ENCODE data around the gene PRKRIP1.

DNA sequence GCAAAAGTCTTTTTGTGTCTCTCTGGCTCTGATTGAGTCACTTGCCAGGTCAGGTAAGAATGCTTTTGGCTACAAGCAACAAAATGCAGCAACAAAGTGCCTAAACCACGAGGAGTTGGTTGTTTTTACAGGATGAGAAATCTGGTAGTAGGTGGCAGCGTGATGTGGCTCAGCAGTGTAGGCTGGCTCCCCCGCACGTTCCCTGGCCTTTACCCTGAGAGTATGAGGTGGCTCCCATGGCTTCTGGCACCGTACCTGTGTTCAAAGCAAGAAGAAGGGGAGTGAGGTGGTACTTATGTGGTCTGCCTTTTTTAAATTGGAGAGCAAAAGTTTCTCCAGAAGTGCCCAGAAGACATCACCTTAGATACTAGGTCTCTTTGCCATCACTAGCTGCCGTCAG lies 11.7 kb downstream of the PRKRIP1 start:
- TF ChIP-seq, protein P1, sequence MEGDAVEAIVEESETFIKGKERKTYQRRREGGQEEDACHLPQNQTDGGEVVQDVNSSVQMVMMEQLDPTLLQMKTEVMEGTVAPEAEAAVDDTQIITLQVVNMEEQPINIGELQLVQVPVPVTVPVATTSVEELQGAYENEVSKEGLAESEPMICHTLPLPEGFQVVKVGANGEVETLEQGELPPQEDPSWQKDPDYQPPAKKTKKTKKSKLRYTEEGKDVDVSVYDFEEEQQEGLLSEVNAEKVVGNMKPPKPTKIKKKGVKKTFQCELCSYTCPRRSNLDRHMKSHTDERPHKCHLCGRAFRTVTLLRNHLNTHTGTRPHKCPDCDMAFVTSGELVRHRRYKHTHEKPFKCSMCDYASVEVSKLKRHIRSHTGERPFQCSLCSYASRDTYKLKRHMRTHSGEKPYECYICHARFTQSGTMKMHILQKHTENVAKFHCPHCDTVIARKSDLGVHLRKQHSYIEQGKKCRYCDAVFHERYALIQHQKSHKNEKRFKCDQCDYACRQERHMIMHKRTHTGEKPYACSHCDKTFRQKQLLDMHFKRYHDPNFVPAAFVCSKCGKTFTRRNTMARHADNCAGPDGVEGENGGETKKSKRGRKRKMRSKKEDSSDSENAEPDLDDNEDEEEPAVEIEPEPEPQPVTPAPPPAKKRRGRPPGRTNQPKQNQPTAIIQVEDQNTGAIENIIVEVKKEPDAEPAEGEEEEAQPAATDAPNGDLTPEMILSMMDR (IDR thresholded peaks at IDR 0.05; ENCODE audit: low read depth, low read length, missing input control): no peak
- TF ChIP-seq TAF1 (conservative IDR thresholded peaks at IDR 0.05) (no peak), RAD21 (IDR thresholded peaks at IDR 0.05) (no peak), SP1 (IDR thresholded peaks at IDR 0.05) (no peak)

Data from liver (tissue), 3 donors.